Islet precursor cell (in vitro differentiated cells): ENCODE measurements around the gene FARP2.
"Not testable (repeated sequence)": the region's sequence is repeated elsewhere in the genome, so short reads cannot be mapped to it uniquely, and the experiment has no call there.

Experiments
- DNase-seq: peaks from one replicate; pipeline ENCODE4 v3.0.0-alpha.2; 2018

FARP2 gene

GRCh38 chr2:241355983-241356870 lies at the start of gene FARP2:
Gene FARP2, plus strand, starts transcription at chr2:241356285. Its CDS starts 16,823 bp downstream, at chr2:241373108.
- DNase-seq, result peak; percentile 100

GRCh38 chr2:241307055-241307454 lies 49.0 kb upstream of the FARP2 start:
- DNase-seq, result no peak

- DNase-seq, result no peak
Measured at GRCh38 chr2:241308267-241308666, 47.8 kb upstream of the FARP2 start.

- DNase-seq, result no peak
Measured at GRCh38 chr2:241308832-241309500, 47.1 kb upstream of the FARP2 start.

GRCh38 chr2:241309684-241310117 lies 46.4 kb upstream of the FARP2 start:
- DNase-seq, result peak; percentile 87

GRCh38 chr2:241310917-241311566 lies 45.0 kb upstream of the FARP2 start:
- no peak for DNase-seq

- no peak for DNase-seq
Measured at GRCh38 chr2:241312082-241312481, 44.0 kb upstream of the FARP2 start.

- no peak for DNase-seq
Measured at GRCh38 chr2:241313543-241314095, 42.5 kb upstream of the FARP2 start.

- no peak for DNase-seq
Measured at GRCh38 chr2:241314226-241315092, 41.6 kb upstream of the FARP2 start.

GRCh38 chr2:241315093-241315878 lies 40.8 kb upstream of the FARP2 start, which contains the start of gene HDLBP:
Gene HDLBP, minus strand, starts transcription at chr2:241315672. Its CDS starts 48,803 bp downstream, at chr2:241266869.
- DNase-seq, result peak; percentile 100

- DNase-seq, result no peak
Measured at GRCh38 chr2:241315879-241316631, 40.0 kb upstream of the FARP2 start, which contains the start of gene SEPTIN2. Gene SEPTIN2, plus strand, starts transcription at chr2:241315925. Its CDS starts 8,308 bp downstream, at chr2:241324233.

- no peak for DNase-seq
Measured at GRCh38 chr2:241316825-241317224, 39.3 kb upstream of the FARP2 start.

- DNase-seq, result no peak
Measured at GRCh38 chr2:241317391-241317790, 38.7 kb upstream of the FARP2 start.

- not testable (repeated sequence) for DNase-seq
Measured at GRCh38 chr2:241318830-241319229, 37.3 kb upstream of the FARP2 start.

- no peak for DNase-seq
Measured at GRCh38 chr2:241320394-241320793, 35.7 kb upstream of the FARP2 start.

GRCh38 chr2:241321033-241321432 lies 35.1 kb upstream of the FARP2 start:
- DNase-seq, result no peak

GRCh38 chr2:241321886-241322285 lies 34.2 kb upstream of the FARP2 start:
- no peak for DNase-seq

- DNase-seq, result no peak
Measured at GRCh38 chr2:241323778-241324177, 32.3 kb upstream of the FARP2 start.

- no peak for DNase-seq
Measured at GRCh38 chr2:241324775-241325174, 31.3 kb upstream of the FARP2 start.

- DNase-seq, result no peak
Measured at GRCh38 chr2:241325257-241325656, 30.8 kb upstream of the FARP2 start.
